ENCODE data around the gene CPNE2.

CPNE2 gene

DNA sequence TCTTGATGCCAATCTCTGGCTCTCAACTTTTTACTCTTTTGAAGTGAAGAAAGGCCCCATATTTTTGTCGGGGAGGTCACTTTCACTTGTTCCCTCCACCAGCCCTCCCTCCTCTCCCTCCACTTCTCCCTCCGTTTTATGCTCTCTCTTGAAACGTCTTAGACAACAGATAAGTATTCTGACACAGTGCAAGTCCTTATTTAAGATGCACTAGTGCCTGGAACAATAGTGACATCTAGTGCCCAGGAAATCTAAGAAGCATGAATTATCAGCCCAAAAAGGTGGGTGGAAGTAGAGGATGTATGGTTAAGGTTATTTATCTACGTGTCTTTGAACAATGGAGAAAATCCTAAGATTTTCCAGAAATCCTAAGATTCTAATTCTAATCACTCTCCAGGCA lies 75.6 kb downstream of the CPNE2 start:
- H3K27ac ChIP-seq (ENCODE audit: low read length) = no peak overlapping the region
- H3K4me3 ChIP-seq (ENCODE audit: low read length) = no peak overlapping the region
- H3K27me3 ChIP-seq (ENCODE audit: control insufficient read depth, insufficient read depth, low read length) = no peaks in the 10 kb centered on the region
- H3K36me3 ChIP-seq (ENCODE audit: control insufficient read depth, low read depth, low read length) = peaks cover 71% of the 10 kb centered on the region
- no peaks in the 10 kb centered on the region for H3K9me3 ChIP-seq (ENCODE audit: control insufficient read depth, low read depth, low read length)
- H3K4me1 ChIP-seq (ENCODE audit: control insufficient read depth, low read depth, low read length) = no peaks in the 10 kb centered on the region
- H3K9ac ChIP-seq (ENCODE audit: low read length) = no peak overlapping the region

DNA sequence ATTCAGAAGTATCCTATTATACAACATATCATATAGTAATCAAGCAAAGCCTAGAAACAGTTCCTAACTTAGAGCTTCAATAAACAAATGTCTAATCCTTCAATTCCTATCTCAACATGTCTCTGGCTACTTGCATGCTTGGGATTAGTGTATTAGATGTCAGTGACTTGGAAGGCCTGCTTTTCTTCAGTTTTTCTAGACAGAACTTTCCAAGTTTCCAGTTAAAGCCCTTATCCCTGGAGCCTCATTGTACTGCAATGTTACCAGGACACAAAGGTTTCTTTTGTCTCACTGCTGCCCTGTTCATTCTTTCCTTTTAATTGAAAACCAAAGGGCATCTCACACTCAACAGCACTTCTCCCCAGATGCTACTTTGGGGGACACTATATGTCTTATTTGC lies 76.9 kb downstream of the CPNE2 start:
- Histone ChIP-seq H3K9me3 (ENCODE audit: control insufficient read depth, low read depth, low read length) (no peaks in the 10 kb centered on the region), H3K9ac (ENCODE audit: low read length) (no peak overlapping the region), H3K27me3 (ENCODE audit: control insufficient read depth, insufficient read depth, low read length) (no peaks in the 10 kb centered on the region), H3K27ac (ENCODE audit: low read length) (no peak overlapping the region), H3K4me1 (ENCODE audit: control insufficient read depth, low read depth, low read length) (no peaks in the 10 kb centered on the region), H3K4me3 (ENCODE audit: low read length) (no peak overlapping the region), H3K36me3 (ENCODE audit: control insufficient read depth, low read depth, low read length) (peaks cover 64% of the 10 kb centered on the region)

DNA sequence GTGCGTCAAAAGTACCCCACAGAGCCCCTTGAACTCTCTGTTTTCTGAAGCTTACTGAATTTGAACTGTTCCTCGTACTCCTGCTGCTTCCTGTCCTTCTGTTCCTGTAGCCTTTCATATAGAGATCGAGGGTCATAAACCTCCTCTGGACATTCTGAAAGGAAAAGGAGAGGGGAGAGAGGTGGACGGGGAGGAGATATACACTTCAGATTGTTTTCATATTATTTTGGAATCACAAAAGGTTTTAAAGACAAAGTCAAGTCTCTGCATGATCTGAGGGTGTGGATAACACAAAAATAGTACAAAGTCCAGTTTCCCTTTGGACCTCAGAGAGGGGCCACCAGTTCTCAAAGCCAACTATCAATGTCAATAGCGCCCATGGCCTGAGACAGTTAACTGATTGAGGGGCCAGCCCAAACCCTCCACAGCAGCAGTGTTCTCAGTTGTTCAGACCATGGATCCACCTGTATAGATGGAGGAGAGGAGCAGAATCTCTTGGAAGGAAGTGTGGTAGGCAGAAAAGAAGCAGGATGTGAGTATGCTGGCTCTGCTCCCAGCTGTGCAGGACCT lies 80.4 kb downstream of the CPNE2 start:
- Histone ChIP-seq H3K27me3 (ENCODE audit: control insufficient read depth, insufficient read depth, low read length) (no peaks in the 10 kb centered on the region), H3K9me3 (ENCODE audit: control insufficient read depth, low read depth, low read length) (no peaks in the 10 kb centered on the region), H3K36me3 (ENCODE audit: control insufficient read depth, low read depth, low read length) (peaks cover 46% of the 10 kb centered on the region), H3K4me3 (ENCODE audit: low read length) (no peak overlapping the region), H3K9ac (ENCODE audit: low read length) (no peak overlapping the region), H3K27ac (ENCODE audit: low read length) (no peak overlapping the region), H3K4me1 (ENCODE audit: control insufficient read depth, low read depth, low read length) (no peaks in the 10 kb centered on the region)

DNA sequence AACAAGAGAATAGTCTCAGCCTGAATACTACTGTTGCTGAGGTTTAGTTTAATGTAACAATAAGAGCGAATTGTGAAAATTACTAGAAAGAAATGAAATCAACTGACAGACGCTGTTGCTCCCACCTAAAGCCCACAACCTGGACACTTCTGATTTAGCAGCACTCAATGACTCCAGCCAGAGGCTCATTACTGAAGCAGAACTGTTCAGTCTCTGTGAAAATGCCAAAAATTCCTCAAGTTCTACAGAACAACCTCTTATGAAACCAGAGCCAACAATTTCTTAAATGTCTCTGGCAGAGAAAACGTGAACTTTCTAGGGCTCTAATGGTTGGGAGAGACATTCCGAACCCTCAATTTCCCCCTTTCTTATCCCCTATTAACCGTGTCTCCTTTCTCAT lies 83.5 kb downstream of the CPNE2 start:
- H3K9me3 ChIP-seq (ENCODE audit: control insufficient read depth, low read depth, low read length) = no peaks in the 10 kb centered on the region
- no peaks in the 10 kb centered on the region for H3K4me1 ChIP-seq (ENCODE audit: control insufficient read depth, low read depth, low read length)
- peaks cover 35% of the 10 kb centered on the region for H3K36me3 ChIP-seq (ENCODE audit: control insufficient read depth, low read depth, low read length)
- no peak overlapping the region for H3K9ac ChIP-seq (ENCODE audit: low read length)
- H3K27me3 ChIP-seq (ENCODE audit: control insufficient read depth, insufficient read depth, low read length) = no peaks in the 10 kb centered on the region
- no peak overlapping the region for H3K27ac ChIP-seq (ENCODE audit: low read length)
- H3K4me3 ChIP-seq (ENCODE audit: low read length) = no peak overlapping the region

DNA sequence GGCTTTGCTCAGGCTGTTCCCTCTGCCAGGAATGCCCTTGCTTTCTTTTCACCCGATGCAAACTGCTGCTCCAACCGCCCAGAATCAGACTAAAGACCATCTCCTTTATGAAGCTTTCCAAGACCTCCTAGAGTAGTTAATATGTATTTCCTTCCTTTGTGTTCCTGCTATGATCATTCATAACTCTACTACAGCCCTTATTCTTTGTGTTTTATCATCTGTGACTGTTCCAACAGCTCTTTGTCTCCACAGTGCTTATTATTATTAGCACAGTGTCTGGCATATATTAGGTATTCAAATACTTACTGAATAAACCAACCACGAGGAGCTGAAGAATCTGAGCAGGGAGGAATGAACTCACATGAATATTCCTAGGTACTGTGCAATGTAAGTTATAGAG lies 85.8 kb downstream of the CPNE2 start:
- Histone ChIP-seq H3K9me3 (ENCODE audit: control insufficient read depth, low read depth, low read length) (no peaks in the 10 kb centered on the region), H3K27ac (ENCODE audit: low read length) (no peak overlapping the region), H3K9ac (ENCODE audit: low read length) (no peak overlapping the region), H3K27me3 (ENCODE audit: control insufficient read depth, insufficient read depth, low read length) (no peaks in the 10 kb centered on the region), H3K36me3 (ENCODE audit: control insufficient read depth, low read depth, low read length) (peaks cover 12% of the 10 kb centered on the region), H3K4me3 (ENCODE audit: low read length) (no peak overlapping the region), H3K4me1 (ENCODE audit: control insufficient read depth, low read depth, low read length) (peaks cover 6% of the 10 kb centered on the region)

DNA sequence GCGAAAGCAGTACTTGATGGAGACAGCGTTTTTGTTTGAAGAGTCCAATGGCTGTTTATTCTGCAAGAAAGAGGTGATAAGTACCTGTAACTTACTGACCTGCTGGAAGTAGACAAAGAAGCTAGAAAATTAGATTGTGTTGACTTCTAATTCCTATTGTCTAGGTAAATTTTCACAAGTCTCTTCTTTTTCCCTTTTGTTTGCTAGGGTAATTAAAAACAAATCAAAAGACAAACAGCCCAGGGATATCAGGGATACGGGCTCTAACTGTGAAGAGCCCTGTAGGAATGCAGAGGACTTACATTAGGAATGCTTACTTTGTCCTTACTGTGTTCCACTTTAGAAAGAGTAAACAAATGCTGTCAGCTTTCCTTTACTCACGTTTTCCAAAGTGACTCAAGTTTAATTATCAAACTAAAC lies 86.4 kb downstream of the CPNE2 start:
- Histone ChIP-seq H3K27me3 (ENCODE audit: control insufficient read depth, insufficient read depth, low read length) (no peaks in the 10 kb centered on the region), H3K9ac (ENCODE audit: low read length) (no peak overlapping the region), H3K27ac (ENCODE audit: low read length) (no peak overlapping the region), H3K36me3 (ENCODE audit: control insufficient read depth, low read depth, low read length) (peaks cover 10% of the 10 kb centered on the region), H3K9me3 (ENCODE audit: control insufficient read depth, low read depth, low read length) (no peaks in the 10 kb centered on the region), H3K4me3 (ENCODE audit: low read length) (no peak overlapping the region), H3K4me1 (ENCODE audit: control insufficient read depth, low read depth, low read length) (peaks cover 6% of the 10 kb centered on the region)

DNA sequence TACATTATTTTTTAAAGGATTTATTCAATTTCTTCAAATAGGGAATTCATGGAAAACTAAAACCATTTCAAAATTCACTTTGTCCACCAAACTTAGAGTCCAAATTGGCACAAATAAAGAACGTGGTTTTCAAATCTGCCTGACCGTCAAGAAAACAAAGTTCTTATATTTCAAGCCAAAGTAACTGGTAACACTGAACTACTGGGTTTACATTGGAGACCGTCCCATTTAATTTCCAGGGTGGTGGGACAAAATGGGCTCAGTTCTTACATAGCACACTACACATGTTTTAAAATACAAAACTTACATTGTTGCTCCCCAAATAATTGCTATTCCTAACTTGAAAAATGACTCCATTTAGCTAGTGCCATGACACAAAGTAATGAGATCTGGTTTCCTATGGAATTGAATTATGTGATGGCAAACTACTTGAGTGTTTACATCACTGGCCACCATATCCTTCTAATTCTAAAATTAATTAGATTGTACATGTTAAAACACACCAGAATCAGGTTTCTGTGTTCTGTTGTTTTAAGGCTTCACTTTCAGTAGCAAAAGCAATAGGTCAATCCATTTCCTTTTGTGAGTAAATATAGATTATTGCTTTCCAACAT lies 86.9 kb downstream of the CPNE2 start:
- H3K27ac ChIP-seq (ENCODE audit: low read length) = no peak overlapping the region

DNA sequence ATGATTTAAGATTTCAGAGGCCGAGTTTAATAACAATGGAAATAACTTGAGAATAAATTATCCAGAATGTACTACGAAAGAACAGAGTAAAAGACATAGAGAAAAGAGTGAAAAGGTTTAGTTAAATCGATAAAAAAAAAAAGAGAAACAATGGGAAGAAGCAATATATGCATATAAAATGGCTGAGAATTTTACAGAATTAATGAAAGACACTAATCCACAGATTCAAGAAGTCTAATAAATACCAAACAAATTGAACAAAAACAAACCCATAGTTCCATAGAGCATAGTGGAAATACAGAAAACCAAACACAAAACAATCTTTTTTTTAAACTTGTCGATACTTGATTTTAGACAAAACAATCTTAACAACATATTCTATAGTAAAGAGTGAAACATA lies 91.7 kb downstream of the CPNE2 start:
- Histone ChIP-seq H3K9ac (ENCODE audit: low read length) (peak overlapping the region; percentile 89), H3K27ac (ENCODE audit: low read length) (no peak overlapping the region), H3K4me3 (ENCODE audit: low read length) (peak overlapping the region; percentile 75), H3K4me1 (ENCODE audit: control insufficient read depth, low read depth, low read length) (peaks cover 14% of the 10 kb centered on the region), H3K27me3 (ENCODE audit: control insufficient read depth, insufficient read depth, low read length) (no peaks in the 10 kb centered on the region), H3K36me3 (ENCODE audit: control insufficient read depth, low read depth, low read length) (no peaks in the 10 kb centered on the region), H3K9me3 (ENCODE audit: control insufficient read depth, low read depth, low read length) (no peaks in the 10 kb centered on the region)

More for the DNA sequence above, 86.9 kb downstream of the CPNE2 start:
- Histone ChIP-seq H3K36me3 (ENCODE audit: control insufficient read depth, low read depth, low read length) (peaks cover 10% of the 10 kb centered on the region), H3K9me3 (ENCODE audit: control insufficient read depth, low read depth, low read length) (no peaks in the 10 kb centered on the region), H3K4me1 (ENCODE audit: control insufficient read depth, low read depth, low read length) (peaks cover 9% of the 10 kb centered on the region), H3K4me3 (ENCODE audit: low read length) (no peak overlapping the region), H3K9ac (ENCODE audit: low read length) (no peak overlapping the region), H3K27me3 (ENCODE audit: control insufficient read depth, insufficient read depth, low read length) (no peaks in the 10 kb centered on the region)

DNA sequence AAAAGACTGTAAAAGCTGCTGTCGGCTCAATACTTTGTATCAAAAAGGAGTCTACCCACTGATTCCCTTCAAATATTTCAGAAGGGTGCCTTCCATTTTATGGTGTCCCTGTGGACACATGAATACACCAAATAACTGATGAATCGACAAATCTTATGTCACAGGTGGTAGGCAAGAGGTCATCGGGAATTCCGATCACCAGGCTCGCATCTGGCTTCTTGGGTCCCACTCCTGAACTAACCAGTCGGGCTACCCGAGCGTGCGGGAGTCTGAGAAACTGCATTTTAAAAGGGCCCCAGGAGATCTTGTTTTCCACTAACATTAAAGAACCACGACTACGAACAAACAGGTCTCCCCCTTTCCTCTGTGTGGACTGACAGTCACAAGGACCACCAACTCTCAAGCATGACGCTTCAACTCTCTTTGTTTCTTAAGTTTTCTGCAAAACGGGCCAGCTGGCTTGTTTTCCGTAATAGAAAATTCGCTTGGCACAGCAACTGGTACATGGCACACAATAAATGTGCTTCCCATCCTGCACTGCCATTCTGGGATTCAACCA lies 92.6 kb downstream of the CPNE2 start:
- Histone ChIP-seq H3K9me3 (ENCODE audit: control insufficient read depth, low read depth, low read length) (no peaks in the 10 kb centered on the region), H3K27me3 (ENCODE audit: control insufficient read depth, insufficient read depth, low read length) (no peaks in the 10 kb centered on the region), H3K4me3 (ENCODE audit: low read length) (peak overlapping the region; percentile 75), H3K4me1 (ENCODE audit: control insufficient read depth, low read depth, low read length) (peaks cover 14% of the 10 kb centered on the region), H3K9ac (ENCODE audit: low read length) (peak overlapping the region; percentile 89), H3K27ac (ENCODE audit: low read length) (peak overlapping the region; percentile 72), H3K36me3 (ENCODE audit: control insufficient read depth, low read depth, low read length) (no peaks in the 10 kb centered on the region)

DNA sequence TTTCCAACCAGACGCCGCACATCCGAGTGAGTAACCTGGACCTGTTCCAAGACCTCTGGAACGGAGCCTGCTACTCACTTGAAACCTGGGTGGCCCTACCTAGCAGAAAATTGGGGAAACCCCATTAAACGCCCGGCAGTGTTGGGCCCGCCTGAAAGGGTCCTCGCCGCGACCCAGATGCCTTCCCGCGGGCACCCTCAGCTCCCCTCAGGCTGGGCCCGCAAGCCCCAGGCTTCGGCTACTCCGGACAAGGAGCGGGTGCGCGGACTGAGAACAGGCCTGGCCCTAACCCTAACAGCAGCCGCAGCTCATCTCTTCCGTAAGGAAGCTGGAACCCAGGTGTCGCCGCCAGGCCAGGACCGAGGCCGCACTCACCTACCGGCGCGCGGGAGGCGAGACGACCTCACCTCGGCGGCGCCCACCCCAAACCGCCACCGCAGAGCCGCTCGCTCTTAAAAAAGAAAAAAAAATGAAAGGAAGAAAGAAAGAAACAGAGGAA lies 93.1 kb downstream of the CPNE2 start:
- Histone ChIP-seq H3K9me3 (ENCODE audit: control insufficient read depth, low read depth, low read length) (no peaks in the 10 kb centered on the region), H3K4me3 (ENCODE audit: low read length) (peak overlapping the region; percentile 75), H3K36me3 (ENCODE audit: control insufficient read depth, low read depth, low read length) (no peaks in the 10 kb centered on the region), H3K9ac (ENCODE audit: low read length) (peak overlapping the region; percentile 89), H3K27ac (ENCODE audit: low read length) (peak overlapping the region; percentile 72), H3K4me1 (ENCODE audit: control insufficient read depth, low read depth, low read length) (peaks cover 14% of the 10 kb centered on the region), H3K27me3 (ENCODE audit: control insufficient read depth, insufficient read depth, low read length) (no peaks in the 10 kb centered on the region)

DNA sequence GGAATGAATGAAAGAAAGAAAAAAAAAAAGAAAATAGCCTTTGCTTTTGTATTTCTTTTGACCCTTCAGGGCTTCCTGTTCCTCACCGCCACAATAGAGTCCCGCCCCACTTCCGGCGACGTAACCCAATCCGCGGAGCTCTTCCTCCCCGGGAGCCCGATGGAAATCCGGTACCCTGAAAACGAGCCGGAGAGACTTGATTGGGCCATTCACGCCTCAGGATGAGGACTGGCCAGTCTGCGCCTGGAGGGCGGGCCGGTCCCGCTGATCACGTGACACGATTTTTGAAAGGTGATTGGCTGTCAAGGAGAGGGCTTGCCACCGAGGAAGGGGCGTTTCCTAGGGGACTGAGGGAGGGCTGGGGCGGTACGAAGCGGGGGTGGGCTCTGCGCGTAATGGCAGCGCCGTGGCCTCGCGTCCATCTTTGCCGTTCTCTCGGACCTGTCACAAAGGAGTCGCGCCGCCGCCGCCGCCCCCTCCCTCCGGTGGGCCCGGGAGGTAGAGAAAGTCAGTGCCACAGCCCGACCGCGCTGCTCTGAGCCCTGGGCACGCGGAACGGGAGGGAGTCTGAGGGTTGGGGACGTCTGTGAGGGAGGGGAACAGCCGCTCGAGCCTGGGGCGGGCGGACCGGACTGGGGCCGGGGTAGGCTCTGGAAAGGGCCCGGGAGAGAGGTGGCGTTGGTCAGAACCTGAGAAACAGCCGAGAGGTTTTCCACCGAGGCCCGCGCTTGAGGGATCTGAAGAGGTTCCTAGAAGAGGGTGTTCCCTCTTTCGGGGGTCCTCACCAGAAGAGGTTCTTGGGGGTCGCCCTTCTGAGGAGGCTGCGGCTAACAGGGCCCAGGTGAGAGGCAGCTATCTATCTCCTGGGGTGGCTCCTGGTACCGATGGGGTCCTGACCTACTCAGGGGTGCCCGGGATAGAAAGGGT lies 93.8 kb downstream of the CPNE2 start, which contains the start of the genes PSME3IP1 and RSPRY1:
Gene PSME3IP1, minus strand, starts transcription at position 95 of the 927 bp plus-strand sequence. CDS start 12,185 bp downstream, outside the sequence.
Gene RSPRY1, plus strand, starts transcription at position 385 of the 927 bp plus-strand sequence. CDS start 18,330 bp downstream, outside the sequence.
- Histone ChIP-seq H3K4me3 (ENCODE audit: low read length) (peak within 1 kb of the TSS; percentile 75), H3K4me1 (ENCODE audit: control insufficient read depth, low read depth, low read length) (peaks cover 14% of the 10 kb centered on the region), H3K27ac (ENCODE audit: low read length) (peak within 1 kb of the TSS; percentile 72), H3K27me3 (ENCODE audit: control insufficient read depth, insufficient read depth, low read length) (no peaks in the 10 kb centered on the region), H3K36me3 (ENCODE audit: control insufficient read depth, low read depth, low read length) (no peaks in the 10 kb centered on the region), H3K9ac (ENCODE audit: low read length) (peak within 1 kb of the TSS; percentile 89), H3K9me3 (ENCODE audit: control insufficient read depth, low read depth, low read length) (no peaks in the 10 kb centered on the region)

All from iPS-18a (cell line).